ENCODE data around the gene SNHG17.
"Not testable (repeated sequence)": the region's sequence is repeated elsewhere in the genome, so short reads cannot be mapped to it uniquely, and the experiment has no call there.

SNHG17 gene

DNA sequence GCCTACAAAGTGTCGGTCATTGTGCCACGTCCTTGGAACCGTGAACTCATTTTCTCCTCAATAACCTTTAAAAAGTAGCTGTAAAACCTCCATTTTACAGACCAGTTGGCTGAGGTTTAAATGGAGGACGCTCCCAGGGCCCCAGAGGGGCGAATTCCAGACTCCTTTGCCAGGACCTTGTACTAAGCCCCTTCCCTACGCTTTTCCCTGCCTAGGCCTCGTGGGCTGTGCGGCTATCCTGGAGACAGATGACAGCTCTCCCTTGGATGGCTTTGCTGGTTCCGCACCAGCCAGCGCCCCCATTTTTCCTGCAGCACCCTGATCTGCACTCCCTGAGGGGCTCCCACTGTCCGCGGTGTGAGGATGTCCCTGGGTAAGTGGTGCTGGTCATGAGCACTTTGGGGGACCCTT lies 12.1 kb upstream of the SNHG17 start:
- no peak for DNase-seq

DNA sequence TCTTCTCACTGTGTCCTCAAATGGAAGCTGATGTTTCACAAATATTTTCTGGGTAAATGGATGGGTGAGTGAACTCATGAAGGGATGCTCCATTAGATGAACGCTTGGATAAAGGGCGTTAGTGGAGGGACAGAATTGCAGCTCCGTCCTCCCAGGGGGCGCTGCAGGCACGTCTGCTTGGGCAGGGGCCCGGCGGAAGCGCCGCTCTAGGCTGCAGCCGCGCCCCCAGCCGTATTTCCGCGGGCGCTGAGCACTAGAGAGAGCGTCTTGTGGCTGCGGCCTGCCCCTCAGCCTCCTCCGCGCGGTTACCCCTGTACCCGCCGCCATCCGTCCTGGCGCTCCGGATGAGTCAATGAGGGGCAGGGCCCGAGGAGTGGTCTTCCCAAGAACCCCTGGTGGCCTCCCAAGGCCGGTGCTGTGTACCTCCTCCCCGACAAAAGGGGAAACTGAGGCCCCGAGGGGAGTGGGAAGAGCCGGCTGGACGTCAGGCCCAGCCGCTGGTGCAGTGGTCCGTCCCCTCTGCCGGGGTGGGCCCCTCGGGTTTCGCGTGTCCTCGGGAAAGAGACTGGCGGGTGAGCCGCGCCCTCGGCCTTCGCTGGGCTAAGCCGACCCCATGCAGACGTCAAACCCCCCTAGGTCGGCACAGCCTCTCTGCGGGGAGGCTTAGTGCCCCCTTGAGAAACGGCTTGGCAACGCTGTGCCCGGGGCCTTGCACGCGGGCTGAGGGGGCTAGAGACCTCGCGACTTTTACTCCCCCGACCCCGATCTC lies 11.5 kb upstream of the SNHG17 start:
- DNase-seq: peak; percentile 95

DNA sequence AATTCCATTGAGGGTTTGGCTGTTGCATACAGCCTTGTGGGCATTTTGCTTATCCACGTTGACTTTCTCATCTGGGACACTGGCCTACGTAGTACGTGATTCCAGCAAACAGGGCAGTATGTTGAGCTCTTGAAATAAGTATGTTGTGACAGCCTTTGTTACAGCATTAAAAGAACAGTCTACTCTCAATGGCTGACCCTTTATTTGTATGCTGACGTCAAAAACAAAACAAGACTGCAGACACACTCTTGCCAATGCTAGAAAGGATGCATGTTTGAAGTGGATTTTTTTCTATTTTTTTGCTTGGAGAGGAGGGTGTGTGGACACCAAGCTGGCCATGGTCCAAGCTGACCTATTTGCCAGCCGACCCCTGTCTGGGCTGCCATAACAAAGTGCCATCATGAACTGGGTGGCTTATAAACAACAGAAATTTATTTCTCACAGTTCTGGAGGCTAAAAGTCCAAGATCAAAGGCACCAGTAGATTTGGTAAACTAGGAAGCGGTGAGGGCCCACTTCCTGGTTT lies 10.8 kb upstream of the SNHG17 start:
- DNase-seq: no peak

DNA sequence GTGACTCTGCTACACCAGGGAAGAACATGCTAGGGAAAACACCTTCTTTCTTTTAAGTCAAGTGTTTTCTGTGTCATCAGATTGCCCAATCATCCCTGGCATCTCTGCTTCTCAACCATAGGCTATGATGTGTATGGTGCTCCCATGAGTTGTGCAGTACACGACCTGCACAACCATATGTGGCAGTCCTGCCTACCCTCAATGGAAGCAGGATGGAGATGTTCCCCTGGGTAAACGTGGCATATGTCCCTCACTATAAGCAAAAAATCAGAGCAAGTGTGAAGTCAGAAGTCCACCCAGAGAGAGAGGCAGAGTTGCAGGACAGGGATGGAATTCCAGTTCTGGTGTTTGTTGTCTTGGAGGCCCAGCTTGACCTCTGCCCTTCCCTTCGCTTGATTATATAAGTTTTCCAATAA lies 10.3 kb upstream of the SNHG17 start:
- DNase-seq: no peak

DNA sequence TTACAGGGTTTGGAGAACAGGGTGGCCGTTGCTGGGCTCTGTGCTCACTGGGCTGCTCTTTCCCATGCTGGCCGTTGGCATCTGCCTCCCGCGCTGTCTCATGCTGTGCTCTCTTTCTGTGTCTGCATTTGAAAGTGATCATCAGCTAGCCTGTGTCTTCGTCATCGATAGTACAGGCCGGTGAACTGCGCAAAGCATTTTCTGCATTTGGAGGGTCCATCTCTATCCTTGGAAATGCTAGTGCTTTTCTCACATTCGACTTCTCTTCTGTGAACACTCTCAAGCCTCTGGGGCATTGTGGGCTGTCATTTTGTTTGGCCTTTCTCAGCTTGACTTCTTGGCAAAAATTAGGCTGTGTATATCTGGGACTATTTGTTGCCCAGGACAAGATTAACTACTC lies 6.8 kb upstream of the SNHG17 start:
- no peak for DNase-seq

DNA sequence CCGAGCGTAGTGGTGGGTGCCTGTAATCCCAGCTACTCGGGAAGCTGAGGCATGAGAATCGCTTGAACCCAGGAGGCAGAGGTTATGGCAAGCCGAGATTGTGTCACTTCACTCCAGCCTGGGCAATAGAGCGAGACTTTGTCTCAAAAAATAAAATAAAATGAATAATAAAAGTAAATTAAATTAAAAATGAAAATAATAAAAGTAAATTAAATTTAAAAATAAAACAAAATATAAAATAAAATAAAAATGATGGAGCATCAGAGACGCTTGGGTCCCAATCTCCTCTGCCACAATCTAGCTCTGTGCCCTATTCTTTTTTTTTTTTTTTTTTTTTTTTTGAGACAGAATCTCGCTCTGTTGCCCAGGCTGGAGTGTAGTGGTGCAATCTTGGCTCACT lies 6.0 kb upstream of the SNHG17 start:
- DNase-seq: not testable (repeated sequence)

DNA sequence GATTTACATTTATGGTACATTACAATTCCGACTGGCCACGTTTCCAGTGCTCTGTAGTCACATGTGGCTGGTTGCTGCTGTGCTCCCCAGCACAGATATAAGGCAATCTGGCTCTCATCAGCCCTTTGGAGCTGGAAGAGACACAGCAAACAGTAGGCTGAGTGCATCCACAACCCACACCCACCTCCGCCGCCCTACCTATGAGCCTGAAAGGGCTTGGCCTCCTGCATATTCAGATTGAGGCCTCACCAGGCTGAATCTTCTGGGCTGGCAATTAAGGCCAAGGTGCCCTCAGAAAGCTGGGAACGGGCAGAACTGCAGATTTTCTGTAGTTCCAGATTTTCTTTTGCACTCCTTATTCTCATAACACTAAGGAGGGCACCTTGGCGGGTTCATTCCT lies 2.7 kb upstream of the SNHG17 start:
- no peak for DNase-seq

DNA sequence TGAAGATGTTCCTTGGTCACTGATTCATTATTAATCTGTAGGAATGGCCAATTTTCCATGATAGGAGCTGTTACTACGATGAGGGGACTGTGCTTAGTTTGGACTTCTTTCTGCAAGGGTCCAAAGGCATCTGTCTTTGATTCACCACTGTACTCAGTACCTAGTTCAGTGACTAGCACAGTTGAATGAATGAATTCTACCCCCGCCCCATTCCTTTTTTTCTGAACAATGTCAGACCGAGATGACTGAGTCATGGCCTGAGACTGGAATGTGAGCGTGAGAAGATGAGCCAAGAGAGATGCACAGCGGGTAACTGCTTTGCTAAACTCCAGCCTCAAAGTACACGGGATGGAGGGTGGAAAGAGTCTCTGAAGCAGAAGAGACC lies 419 bp upstream of the SNHG17 start:
- no peak for DNase-seq

DNA sequence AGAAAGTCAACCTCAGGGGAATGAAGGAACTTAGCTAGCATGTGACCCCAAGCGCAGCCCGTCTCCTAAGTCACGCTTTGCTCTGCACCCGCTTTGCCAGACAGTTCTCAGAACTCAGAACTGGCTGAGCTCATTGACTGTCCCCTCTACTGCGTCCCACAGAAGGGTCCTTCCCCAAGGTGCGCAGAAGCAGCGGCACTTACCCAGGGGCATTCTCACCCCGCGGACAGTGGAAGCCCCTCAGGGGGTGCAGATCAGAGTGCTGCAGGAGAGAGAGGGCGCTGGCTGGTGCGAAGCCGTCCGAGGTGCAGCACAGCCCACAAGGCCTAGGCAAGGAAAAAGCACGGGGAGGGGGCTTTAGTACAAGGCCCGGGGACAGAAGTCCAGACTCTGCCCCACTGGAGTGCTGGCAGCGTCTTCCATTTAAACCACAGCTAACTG lies 807 bp downstream of the SNHG17 start:
- DNase-seq: peak; percentile 27

DNA sequence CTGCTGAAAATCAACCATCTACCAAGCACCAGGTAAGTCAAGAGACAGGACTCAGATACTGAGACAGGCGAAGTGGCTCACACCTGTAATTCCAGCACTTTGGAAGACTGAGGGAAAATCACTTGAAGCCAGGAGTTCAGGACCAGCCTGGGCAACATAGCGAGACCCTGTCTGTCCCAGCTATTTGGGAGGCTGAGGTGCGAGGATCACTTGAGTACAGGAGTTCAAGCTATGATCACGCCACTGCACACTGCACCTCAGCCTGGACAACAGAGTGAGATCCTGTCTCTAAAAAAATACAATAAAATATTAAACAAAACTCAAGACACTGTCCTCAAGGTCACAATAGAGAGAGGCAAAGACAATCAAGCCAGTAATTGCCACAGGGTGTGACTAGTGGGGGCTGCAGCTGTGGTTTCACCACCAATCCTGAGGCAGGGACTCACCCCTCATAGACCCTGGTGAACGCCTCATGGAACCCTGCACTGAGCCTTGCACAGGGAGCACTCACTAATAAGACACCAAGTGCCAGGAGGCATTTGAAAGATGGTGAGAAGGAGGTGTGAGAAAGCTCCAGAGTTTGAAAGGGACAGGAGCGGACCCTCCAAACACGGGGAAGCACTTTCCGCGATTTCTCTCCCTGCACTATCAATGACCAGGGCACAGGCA lies 1.7 kb downstream of the SNHG17 start:
- no peak for DNase-seq

DNA sequence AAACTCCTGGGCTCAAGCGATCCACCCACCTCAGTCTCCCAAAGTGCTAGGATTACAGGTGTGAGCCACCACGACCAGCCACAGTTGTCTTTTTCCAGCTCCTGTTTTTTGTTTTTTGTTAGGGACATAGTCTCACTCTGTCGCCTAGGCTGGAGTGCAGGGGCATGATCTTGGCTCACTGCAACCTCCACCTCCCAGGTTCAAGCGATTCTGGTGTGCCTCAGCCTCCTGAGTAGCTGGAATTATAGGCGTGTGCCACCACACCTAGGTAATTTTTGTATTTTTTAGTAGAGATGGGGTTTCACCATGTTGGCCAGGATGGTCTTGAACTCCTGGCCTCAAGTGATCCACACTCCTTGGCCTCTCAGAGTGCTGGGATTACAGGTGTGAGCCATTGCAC lies 2.3 kb downstream of the SNHG17 start:
- DNase-seq: not testable (repeated sequence)

DNA sequence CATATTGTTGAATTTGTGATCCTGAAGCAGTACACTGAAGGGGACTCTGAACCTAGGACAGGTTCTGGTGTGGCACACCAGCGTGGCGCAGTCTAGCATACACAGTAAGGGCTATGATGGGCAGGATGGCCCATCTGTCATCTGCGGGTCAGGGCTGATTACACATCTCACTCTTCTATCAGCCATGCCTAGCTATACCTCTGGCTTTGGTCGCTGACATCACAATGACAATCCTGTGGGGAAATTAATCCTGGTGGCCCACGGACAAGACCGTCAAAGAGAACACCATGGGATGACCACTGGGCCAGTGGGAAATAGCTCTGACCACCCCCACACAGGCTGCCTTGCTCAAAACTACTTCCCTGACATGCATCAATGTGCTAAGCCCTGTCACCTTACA lies 2.8 kb downstream of the SNHG17 start:
- no peak for DNase-seq

DNA sequence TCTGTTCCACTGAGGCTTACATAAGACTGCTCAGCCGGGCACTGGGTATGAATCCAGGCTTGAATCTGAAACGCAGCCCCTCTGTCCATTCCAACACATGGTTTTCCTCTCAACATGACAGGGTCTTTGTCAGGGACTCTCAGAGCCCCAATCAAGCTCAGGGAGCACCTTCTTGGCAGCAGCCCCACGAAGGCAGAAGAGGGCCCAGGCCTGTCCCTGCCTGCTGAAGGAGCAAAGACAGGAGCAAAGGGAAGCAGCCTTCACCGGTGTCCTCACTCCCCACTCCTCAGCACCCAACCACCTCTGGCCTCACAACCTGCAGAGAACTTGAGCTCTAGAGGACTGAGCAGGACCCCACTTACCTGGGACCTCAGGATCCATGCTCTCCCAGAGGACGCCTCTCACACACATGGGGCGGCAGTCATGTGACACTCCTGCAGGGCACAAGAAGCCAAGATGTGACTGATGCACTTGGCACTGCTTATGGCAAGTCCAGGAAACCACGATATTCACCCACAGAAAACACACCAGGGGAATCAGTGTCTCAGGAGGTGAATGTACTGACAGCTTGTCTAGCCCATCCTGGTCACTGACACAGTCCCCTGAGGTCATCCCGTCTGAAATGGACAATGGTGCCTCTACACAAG lies 4.3 kb downstream of the SNHG17 start:
- DNase-seq: no peak

DNA sequence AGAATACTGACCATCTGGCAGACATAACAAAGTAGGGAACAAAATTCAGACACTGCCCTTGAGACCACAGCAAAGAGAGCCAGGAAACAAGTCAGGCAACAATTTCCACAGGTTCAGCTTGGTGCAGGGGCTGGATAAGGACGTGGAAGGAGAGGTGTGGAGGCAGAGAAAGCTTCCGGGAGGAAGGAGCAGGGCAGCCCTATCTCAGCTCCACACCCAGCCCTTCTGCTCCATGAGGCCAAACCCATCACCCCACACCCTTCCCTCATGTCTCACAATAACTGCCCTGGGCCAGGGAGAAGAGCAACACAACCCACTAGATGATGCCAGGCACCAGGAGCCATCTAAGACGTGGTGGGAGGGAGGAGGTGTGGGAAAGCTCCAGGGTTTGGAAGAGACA lies 5.8 kb downstream of the SNHG17 start:
- no peak for DNase-seq

DNA sequence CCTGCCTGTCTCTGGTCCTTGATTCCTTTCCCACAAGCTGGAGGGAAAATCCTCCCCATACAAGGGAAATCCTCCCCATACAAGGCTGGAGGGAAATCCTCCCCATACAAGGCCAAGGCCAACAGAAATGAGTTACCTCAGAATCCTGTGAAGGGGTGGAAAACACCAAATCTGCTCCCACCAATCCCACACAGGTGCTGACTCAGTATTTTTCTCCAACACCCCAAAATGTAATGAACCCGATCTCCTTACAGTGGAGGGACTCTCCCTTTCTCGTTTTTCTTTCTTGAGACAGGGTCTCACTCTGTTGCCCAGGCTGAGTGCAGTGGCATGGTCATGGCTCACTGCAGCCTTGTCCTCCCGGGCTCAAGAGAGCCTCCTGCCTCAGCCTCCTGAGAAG lies 6.3 kb downstream of the SNHG17 start:
- DNase-seq: no peak

DNA sequence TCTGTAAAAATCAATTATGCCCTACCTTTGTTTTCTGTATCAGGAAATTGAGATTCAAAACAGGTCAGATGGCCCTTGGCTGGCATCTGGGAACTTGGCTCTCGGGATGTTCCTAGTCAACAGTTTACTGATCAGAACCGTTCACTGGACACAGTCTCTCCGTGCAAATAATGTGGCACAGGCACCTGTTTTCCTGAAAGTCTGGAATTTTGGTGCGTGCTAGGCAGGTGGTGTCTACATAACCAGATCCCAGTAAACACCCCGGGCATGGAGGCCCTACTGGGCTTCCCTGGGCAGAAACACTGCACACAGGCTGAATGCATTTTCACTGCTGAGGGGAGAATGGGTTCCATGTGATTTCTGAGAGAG lies 7.5 kb downstream of the SNHG17 start:
- no peak for DNase-seq

DNA sequence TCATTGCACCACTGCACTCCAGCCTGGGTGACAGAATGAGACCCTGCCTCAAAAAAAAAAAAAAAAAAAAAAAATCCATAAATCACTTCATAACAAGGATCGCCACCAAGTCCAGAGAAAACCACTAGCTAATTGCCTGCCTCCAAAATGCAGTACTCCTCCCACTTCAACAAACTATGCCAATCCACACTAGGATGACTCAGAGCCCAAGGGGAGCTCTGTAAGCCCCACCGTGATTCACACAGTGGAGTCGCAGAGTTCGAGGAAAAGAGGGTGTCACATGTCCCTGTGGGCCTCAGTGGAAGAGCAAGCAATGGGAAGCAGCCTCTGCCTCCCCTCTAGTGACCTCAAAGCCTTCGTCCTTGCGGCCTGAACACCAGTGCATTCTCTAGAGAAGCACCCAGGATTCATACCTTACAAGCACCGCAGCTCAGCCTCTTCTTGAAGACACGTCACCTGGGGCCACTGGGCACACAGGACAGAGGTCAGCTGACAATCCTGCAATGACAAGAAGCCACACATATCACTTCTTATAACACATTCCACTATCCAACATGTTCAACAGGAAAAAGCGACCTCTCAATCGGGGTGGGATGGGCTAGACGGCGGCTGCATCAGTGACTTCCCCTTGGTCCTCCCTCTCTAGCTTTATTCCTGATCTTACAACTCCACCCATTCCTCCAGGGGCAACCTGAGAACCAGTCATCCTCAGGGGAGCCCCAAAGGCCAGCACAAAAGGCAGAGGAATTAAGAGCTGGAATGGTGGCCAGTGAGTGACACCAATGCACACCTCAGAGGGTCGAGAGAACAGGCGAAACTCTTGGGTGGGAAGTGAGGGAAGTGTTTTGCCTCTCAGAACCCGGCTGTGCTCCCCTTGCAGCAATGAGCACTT lies 8.9 kb downstream of the SNHG17 start:
- no peak for DNase-seq

DNA sequence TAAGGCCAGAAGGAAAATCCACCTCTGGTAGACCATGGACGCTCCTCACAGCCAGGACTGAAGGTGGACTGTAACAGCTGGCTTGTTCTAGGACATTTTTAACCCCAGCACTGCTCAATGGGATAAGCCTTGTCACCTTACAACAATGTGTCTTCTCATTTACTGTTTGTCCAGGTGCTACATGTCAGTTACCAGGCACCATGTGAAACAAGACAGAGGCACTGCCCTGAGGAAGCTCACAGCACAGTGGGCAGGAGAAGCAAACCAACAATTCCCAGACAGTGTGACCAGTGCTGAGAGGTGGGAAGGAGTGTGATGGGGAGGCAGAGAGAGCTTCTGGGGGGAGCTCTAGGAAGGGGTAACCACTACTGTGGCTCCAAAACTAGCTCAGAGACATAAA lies 10.7 kb downstream of the SNHG17 start:
- no peak for DNase-seq

DNA sequence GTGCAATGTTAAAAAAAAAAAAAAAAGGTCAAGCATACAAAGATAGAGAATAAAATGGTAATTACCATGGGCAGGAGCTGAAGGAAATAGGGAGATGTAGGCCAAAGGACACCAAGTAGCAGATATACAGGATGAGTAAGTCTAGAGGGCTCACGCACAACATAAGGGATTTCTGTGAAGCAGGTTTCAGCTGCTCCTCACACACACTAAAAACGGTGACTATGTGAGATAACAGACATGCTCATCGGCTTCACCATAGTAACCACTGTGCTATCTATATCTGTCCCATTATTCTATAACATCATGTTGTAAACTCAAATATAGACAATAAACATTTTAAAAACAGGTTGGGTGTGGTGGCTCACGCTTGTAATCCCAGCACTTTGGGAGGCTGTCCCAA lies 11.6 kb downstream of the SNHG17 start:
- DNase-seq: no peak

DNA sequence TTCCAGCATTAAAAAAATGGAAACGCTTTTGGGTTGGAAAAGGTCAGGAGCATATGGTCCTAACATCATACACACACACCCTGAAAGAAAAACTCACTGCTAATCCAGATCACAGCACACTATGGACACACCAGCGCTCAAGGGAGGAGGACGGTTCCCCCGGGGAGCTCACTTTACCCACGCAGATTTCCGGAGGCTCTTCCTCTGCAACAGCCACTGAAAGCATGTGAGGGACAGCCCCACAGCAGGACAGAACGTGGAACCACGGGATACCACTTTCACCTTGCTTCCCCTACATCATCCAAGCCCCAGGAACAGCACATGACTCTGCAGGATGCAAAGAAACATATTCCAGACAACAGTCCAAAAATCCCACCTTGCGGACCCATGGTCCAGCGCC lies 13.2 kb downstream of the SNHG17 start:
- no peak for DNase-seq

DNA sequence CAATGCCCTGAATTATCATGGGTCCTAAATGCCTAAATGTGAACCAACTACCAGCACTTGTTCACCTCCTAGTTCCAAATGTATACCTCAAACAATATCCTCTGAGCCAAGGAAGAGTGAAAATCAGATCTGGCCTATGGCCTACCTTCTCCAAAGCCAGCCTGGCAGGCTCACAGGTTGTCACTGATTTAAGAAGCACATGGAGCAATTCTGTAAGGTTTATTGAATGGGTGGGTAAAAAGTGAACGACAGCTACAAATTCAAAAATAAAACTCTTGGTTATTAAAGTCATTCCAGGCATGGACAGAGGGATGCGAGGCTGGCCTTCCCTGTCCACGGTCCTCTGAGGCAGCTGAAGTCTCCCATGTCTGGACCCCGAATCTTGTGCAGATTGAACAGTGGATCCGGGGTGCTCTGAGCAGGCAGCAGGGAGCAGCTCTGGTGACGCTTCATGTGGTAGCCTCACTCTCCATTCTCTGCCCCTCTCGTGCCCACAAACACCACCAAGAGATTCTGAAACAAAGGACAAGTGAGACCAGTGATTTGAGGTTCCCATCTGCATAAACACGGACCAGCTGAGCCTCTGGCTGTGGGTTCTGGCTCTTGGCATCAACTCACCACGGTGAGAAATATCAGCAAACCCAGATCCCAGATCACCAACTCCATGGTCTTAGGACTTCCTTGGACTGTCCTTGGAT lies 14.6 kb downstream of the SNHG17 start:
- DNase-seq: no peak

DNA sequence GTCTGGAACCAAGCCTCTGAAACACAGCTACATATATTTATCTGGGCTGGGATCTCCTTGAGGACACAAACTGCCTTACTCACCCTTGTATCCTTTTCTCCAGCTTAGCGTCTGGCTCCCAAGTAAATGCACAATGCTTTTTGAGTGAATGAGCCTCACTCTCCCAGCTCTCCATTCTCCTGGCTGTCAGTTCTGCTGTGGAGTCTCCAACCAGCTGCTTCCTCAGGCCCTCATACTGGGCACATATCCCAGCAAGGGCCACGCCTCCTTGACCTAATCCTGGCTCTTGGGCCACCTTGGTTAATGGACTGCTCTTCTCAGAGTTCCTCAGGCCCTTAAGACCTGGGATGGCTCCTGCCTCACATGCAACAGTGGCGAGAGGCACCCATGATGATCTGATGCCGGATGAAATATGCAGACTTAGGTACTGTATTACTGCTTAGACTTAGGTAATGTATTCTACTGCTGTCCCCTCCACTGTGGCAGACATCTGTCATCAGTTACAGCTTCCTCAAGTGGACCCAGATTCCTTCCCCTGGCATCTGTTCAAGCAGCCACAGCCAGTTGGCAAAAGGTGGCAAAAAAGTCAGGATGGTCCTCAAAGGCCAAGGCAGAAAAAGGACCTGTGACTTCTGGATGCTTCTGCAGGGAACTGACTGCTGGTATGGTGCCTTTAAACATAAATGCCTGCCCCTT lies 16.5 kb downstream of the SNHG17 start:
- DNase-seq: no peak

Data from activated CD4-positive, alpha-beta T cell treated with anti-CD3 and anti-CD28 coated beads, Interleukin-2, Interleukin-6, amounts not matched to agents 100 ng/mL and 50 ng/mL, durations not matched to agents 16 hours and 8 hours (primary cell).